ENCODE measurements around the gene VAMP1.

VAMP1 gene

DNA sequence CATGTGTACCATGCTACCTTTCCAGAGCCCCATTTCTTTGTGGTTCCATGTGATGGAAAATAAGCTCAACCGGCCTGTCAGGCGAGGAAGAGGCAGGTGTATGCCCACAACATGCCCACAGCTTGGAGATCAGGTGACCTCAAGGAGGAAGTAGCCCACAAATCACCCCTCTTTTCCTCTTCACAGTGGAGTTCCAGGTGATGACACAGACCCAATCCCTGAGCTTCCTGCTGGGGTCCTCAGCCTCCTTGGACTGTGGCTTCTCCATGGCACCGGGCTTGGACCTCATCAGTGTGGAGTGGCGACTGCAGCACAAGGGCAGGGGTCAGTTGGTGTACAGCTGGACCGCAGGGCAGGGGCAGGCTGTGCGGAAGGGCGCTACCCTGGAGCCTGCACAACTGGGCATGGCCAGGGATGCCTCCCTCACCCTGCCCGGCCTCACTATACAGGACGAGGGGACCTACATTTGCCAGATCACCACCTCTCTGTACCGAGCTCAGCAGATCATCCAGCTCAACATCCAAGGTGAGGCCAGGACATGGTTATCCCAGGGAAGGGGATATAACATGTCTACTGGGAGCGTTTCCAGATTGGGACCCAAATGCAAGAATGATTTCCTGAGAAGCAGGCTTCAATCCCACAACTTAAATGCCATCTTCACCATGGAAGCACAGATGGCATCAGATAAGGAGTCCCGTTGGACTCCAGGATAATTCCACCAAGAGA, 13.1 kb downstream of the VAMP1 start:
- TF ChIP-seq, protein P1, sequence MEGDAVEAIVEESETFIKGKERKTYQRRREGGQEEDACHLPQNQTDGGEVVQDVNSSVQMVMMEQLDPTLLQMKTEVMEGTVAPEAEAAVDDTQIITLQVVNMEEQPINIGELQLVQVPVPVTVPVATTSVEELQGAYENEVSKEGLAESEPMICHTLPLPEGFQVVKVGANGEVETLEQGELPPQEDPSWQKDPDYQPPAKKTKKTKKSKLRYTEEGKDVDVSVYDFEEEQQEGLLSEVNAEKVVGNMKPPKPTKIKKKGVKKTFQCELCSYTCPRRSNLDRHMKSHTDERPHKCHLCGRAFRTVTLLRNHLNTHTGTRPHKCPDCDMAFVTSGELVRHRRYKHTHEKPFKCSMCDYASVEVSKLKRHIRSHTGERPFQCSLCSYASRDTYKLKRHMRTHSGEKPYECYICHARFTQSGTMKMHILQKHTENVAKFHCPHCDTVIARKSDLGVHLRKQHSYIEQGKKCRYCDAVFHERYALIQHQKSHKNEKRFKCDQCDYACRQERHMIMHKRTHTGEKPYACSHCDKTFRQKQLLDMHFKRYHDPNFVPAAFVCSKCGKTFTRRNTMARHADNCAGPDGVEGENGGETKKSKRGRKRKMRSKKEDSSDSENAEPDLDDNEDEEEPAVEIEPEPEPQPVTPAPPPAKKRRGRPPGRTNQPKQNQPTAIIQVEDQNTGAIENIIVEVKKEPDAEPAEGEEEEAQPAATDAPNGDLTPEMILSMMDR (IDR thresholded peaks at IDR 0.05): no peak

DNA sequence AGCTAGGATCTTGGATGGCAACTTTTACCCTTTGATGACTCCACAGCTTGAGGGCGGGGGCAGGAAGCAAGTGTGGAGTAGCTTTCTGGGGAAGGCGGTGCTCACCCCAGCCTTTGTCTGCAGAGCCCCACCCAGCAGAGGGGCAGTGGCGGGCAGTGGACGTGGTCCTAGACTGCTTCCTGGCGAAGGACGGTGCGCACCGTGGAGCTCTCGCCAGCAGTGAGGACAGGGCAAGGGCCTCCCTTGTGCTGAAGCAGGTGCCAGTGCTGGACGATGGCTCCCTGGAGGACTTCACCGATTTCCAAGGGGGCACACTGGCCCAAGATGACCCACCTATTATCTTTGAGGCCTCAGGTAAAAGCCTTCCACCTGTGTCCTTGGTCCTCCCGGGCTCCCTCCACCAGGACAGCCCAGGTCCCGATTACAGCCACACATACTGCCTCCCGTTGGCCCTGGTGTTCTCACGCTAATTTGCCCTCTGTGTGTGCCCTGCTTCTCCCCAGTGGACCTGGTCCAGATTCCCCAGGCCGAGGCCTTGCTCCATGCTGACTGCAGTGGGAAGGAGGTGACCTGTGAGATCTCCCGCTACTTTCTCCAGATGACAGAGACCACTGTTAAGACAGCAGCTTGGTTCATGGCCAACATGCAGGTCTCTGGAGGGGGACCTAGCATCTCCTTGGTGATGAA, 17.4 kb downstream of the VAMP1 start:
- TF ChIP-seq, protein P1 (IDR thresholded peaks at IDR 0.05): no peak

DNA sequence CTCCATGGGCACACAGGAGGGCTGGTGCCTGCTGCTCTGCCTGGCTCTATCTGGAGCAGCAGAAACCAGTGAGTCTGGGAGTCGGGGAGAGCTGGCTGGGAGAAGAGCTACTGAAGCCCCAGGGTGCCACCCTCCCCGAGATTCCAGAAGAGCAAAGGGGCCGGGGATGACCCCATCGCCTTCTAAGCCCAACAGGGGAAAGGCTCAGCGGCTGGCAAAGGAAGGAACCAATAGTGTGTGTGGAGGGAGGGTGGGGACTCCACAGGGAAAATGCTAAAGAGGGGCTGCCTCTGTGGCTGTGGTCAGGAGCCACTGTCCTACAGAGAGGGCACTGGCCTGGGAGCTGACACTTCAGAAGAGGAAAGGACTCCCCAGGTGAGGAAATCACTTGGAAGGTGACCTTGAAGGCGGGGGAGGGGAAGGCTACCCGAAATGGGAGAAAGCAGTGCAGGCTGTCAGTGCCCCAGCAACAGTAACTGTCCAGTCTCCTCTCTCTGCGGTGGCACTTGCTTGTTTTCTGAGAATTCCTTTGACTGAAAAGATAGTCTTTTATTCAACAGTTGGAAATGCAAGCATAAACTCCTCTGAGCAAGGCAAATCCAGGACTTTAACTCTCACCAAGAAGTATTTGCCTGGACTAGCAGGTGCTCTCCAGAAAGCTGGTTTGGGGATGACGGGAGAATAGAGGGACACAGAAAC, 18.1 kb downstream of the VAMP1 start:
- TF ChIP-seq, protein P1 (IDR thresholded peaks at IDR 0.05): no peak

DNA sequence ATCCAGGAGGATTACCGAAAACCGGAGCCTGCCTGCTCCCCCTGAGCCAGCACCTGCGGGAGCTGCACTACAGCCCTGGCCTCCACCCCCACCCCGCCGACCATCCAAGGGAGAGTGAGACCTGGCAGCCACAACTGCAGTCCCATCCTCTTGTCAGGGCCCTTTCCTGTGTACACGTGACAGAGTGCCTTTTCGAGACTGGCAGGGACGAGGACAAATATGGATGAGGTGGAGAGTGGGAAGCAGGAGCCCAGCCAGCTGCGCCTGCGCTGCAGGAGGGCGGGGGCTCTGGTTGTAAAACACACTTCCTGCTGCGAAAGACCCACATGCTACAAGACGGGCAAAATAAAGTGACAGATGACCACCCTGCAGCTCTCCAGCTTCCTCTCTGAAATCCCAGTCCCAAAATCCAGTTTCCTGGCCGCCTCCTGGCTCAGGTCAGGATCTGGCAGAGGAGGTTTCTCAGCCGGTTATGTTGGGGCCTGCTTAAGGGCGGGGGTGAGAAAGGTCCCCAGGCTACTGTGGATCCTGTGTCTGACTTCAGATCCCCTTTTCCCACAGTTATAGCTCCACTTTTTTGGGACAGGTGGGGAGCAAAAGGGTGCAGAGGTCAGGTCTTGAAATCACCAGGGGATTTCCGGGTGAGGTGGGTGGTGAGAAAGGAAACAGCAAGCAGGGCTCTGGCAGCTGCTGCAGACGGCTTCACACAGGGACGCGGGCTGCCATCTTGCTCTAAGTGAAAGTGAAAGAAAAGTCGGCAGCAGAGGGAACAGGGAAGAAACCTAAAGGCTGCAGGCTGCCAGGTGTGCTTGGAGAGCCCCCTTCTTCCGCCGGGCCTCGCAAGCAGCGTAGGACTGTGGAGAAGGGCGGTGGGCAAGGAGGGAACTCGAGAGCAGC, 18.9 kb downstream of the VAMP1 start, which contains the start of gene TAPBPL:
TAPBPL (plus strand) TSS at position 695 of the 897 bp plus-strand sequence. CDS start 207 bp downstream, outside the sequence.
- TF ChIP-seq, protein P1 (IDR thresholded peaks at IDR 0.05): no peak

DNA sequence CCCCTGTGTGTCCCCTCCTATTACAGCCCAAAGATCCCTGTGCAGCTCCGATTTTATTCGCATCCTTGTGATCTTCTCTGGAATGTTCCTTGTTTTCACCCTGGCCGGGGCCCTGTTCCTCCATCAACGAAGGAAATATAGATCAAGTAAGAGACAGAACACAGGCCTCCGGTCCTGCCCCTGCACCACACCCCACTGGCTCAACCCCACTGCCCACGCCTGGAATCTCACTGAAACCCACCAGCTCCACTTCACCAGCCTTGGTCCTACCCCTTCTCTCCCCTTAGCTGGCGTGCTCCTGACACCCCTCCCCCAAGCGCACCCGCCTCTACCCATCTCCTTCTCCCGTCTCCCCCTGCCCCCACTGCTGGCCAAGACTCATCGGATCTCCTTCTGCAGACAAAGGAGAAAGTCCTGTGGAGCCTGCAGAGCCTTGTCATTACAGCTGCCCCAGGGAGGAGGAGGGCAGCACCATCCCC, 19.6 kb downstream of the VAMP1 start:
- TF ChIP-seq, protein P1 (IDR thresholded peaks at IDR 0.05): no peak

DNA sequence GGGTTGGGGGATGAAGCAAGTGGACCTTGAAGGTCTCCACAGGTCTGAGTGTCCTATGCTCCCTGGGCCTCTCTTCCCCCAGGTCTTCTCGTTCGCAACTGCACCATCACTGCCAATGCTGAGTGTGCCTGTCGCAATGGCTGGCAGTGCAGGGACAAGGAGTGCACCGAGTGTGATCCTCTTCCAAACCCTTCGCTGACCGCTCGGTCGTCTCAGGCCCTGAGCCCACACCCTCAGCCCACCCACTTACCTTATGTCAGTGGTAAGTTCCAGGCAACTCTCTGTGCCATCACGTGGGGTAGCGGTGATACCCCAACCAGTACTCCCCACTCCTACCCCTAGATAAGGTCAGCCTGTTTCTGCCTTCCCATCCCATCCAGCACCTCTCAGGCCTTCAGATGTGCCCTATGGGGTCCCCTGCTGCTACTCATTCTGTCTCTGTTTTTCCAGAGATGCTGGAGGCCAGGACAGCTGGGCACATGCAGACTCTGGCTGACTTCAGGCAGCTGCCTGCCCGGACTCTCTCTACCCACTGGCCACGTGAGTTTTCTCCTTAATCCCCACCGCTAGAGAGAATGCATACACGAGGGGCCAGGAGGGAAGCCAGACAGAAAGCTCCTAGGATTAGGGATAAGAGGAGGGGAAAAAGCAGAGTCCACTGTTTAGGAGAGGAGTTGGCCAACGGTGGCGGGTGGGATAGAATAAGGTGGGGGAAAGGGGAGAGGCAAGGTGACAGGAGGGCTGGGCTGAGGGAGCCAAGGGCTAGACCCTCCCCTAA, 20.2 kb downstream of the VAMP1 start:
- TF ChIP-seq, protein P1 (IDR thresholded peaks at IDR 0.05): no peak

Data from LNCAP (cell line).